Heart left ventricle (tissue), 16 donors: ENCODE data around the gene LYST. TPM values are rescaled to one million over a fixed set of nuclear protein-coding genes. Genes with fewer than 3 reads are reported as not detected.

Experiments
- ATAC-seq, 4 donors: fragments of 200-7000 bp; cut with Tn5 transposase; one replicate each; pipeline ENCODE4 v1.9.1; 2020 to 2022; ENCODE audit warnings: moderate library complexity in 4 of 4, mild to moderate bottlenecking in 3 of 4, moderate number of reproducible peaks in 1 of 4
- DNase-seq, 5 donors: peaks; one replicate each; pipeline ENCODE4 v3.0.0-alpha.2; 2020
- H3K27ac ChIP-seq, 12 donors: fragments of 200-600 bp; sonication (generic) in 4 of 12; one replicate each; pipeline versions ENCODE4 v1.5.0 to v1.8.0; 2016 to 2022; ENCODE audit warnings: mild to moderate bottlenecking in 2 of 12
- H3K27me3 ChIP-seq, 9 donors: fragments of 200-600 bp; sonication (generic) in 2 of 9; one replicate each; pipeline versions ENCODE4 v1.5.1 to v1.8.0; 2016 to 2022; ENCODE audit warnings: mild to moderate bottlenecking in 3 of 9
- H3K36me3 ChIP-seq, 9 donors: fragments of 200-600 bp; sonication (generic) in 2 of 9; one replicate each; pipeline versions ENCODE4 v1.5.0 to v1.8.0; 2018 to 2022; ENCODE audit warnings: mild to moderate bottlenecking in 2 of 9
- H3K4me1 ChIP-seq, 12 donors: fragments of 200-600 bp; sonication (generic) in 4 of 12; one replicate each; pipeline versions ENCODE4 v1.5.0 to v1.8.0; 2016 to 2022; ENCODE audit warnings: mild to moderate bottlenecking in 3 of 12
- H3K4me3 ChIP-seq, 12 donors: fragments of 200-600 bp; sonication (generic) in 4 of 12; one replicate each; pipeline versions ENCODE4 v1.5.0 to v1.8.0; 2017 to 2022; ENCODE audit warnings: mild to moderate bottlenecking in 9 of 12, moderate library complexity in 4 of 12
- H3K9me3 ChIP-seq, 12 donors: fragments of 200-600 bp; sonication (generic) in 4 of 12; one replicate each; pipeline versions ENCODE4 v1.5.0 to v1.8.0; 2016 to 2022; ENCODE audit warnings: mild to moderate bottlenecking in 1 of 12
- POLR2A ChIP-seq, 2 donors: fragments of 450-650 bp; IDR thresholded peaks; one replicate each; pipeline ENCODE4 v1.6.1; 2017; ENCODE audit warnings: antibody characterized with exemption in 2 of 2, mild to moderate bottlenecking in 2 of 2, moderate library complexity in 2 of 2
- WGBS, 4 donors: extraction: QIAGEN DNeasy Blood & Tissue Kit in 2 of 4; methylation state at CpG; one replicate each; pipeline versions ENCODE4 v1.1.5 to v1.1.7; 2013 to 2018; 5-methylcytosine and 5-hydroxymethylcytosine counted together
- intact Hi-C, 10 donors: fragments of 100-400 bp; cut with DNase I; formaldehyde crosslinking; loops; one replicate each; pipeline versions ENCODE4 v1.11.1 to v1.14.2; 2022
- polyA plus RNA-seq, 2 donors: library from polyadenylated mRNA; stranded (reverse); fragments of 200-250 nt; gene quantifications; one replicate each; pipeline ENCODE4 v1.2.3, GENCODE V29; 2013
- total RNA-seq, 9 donors: library from RNA; depleted of rRNA in 2 of 9; stranded (reverse); fragments of >200 nt in 2 of 9; fragmentation: NEBNext Ultra II Directional in 3 of 9; extraction: Animal tissue kit (Norgen Biotek cat#: 25700) in 3 of 9; gene quantifications; one replicate each; pipeline versions ENCODE4 v1.1.0 to v1.2.4, GENCODE V29; 2016 to 2023
- TF ChIP-seq, protein P1 (sequence below), 12 donors: fragments of 200-600 bp; sonication (generic) in 4 of 12; IDR thresholded peaks; one replicate each; pipeline versions ENCODE4 v1.5.0 to v1.8.0; 2018 to 2022; ENCODE audit warnings: antibody characterized with exemption in 12 of 12, mild to moderate bottlenecking in 5 of 12
- donor health status: ischemic (EF 13 %, LVEDD 7.1; RV severe dilation, severe dysfunction).
- donor health status: healthy with polysubstance abuse.
- donor health status: DM: no; HTN: yes; CAD: no.
- donor health status: DM: no; HTN: no; CAD: no.
- donor health status: ischemic (EF 25% LVEDD 6.9; RV normal size, moderate dysfunction).
- donor health status: ischemic (EF 25% LVEDD 5.7; RV mildly dilated, moderate dysfunction).
- donor health status: healthy.
- donor health status: DM: yes; HTN: yes; CAD: no.
- donor health status: ischemic (EF 35%, LVEDD 5.7; RV mildly dilated, moderate dysfunction).
- donor health status: nonischemic (EF 11% LVEDD 7.7; RV severe dilation, severe dysfunction).
- donor health status: DM: yes; HTN: yes; CAD: no.
- donor health status: PGD.
- donor health status: ischemic (EF 29% LVEDD 5.4; RV normal size, mild dysfunction).
- donor health status: nonischemic (EF 23%, LVEDD 6.1; RV moderate dilation, normal function).

The LYST gene
- total and polyA plus RNA-seq, 11 donors, result 3.4 to 22.5 (median 11.2) TPM

DNA sequence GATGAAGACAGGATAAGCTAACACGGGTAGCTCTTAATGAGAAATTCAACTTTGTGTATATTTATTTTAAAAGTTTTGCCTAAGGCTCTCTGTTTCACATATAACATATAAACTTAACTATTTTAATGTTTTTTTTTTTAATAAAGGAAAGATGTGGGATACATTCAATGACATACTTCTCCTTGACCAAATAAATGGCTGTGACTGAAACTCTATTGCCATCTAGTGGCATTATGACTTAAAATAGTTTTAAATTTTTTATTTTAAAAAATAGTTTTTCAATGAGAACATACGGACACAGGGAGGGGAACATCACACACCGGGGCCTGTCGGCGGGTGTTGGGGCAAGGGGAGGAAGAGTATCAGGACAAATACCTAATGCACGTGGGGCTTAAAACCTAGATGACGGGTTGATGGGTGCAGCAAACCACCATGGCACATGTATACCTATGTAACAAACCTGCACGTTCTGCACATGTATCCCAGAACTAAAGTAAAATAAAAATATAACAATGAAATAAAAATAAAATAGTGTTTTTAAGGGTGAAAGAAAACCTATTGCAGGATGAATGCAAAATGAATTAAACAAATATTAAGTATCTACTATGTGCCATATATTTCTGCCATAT, 83.4 kb downstream of the LYST start:
- 23 to 39% (median 28%) methylated on average over 8 of the region's 8 CpGs for WGBS, 4 donors
- intact Hi-C loops, result loop anchor here in 9 of 10 donors (1.0 to 10.0 kb wide), 7 partner anchors 52 to 271 kb away; no protein-coding TSS in a partner anchor
- H3K4me1 ChIP-seq, result peaks cover 0 to 3% (median 0%) of the 10 kb centered on the region in 12 donors
- DNase-seq (no peak), ATAC-seq (no peak)
- TF ChIP-seq, protein P1, sequence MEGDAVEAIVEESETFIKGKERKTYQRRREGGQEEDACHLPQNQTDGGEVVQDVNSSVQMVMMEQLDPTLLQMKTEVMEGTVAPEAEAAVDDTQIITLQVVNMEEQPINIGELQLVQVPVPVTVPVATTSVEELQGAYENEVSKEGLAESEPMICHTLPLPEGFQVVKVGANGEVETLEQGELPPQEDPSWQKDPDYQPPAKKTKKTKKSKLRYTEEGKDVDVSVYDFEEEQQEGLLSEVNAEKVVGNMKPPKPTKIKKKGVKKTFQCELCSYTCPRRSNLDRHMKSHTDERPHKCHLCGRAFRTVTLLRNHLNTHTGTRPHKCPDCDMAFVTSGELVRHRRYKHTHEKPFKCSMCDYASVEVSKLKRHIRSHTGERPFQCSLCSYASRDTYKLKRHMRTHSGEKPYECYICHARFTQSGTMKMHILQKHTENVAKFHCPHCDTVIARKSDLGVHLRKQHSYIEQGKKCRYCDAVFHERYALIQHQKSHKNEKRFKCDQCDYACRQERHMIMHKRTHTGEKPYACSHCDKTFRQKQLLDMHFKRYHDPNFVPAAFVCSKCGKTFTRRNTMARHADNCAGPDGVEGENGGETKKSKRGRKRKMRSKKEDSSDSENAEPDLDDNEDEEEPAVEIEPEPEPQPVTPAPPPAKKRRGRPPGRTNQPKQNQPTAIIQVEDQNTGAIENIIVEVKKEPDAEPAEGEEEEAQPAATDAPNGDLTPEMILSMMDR (IDR thresholded peaks at IDR 0.05), result peak; percentile 27 to 65 (median 54)
- TF ChIP-seq POLR2A (IDR thresholded peaks at IDR 0.05), result no peak
- H3K4me3 ChIP-seq, result no peak overlapping the region
- H3K27me3 ChIP-seq, result no peaks in the 10 kb centered on the region
- no peaks in the 10 kb centered on the region for H3K9me3 ChIP-seq
- H3K36me3 ChIP-seq, result peaks cover 0 to 71% (median 39%) of the 10 kb centered on the region in 9 donors
- H3K27ac ChIP-seq, result no peak overlapping the region

DNA sequence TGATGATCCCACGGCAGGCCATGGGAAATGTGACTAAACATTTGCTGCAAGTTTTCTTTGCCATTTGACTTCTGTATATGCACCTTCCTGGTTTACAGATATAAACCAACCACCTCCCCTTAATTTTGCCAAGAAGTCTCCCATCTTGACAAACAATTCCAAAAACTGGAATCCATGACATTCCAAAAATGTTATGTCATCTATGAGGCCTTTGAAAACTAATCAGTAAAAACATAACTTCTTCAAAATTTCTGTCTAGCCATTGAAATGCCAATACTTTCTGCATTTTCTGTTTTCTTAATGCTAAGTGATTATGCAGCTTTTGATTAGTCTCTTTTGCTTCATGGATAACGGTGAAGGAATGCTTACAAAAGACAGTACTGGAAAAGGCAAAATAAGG, 84.1 kb downstream of the LYST start:
- TF ChIP-seq, protein P1 (IDR thresholded peaks at IDR 0.05), result no peak
- no peak for TF ChIP-seq POLR2A (IDR thresholded peaks at IDR 0.05)
- intact Hi-C loops, result loop anchor here in 8 of 10 donors (2.0 to 10.0 kb wide), 6 partner anchors 52 to 270 kb away; no protein-coding TSS in a partner anchor
- ATAC-seq, result no peak
- Histone ChIP-seq H3K27me3 (no peaks in the 10 kb centered on the region), H3K9me3 (no peaks in the 10 kb centered on the region), H3K27ac (no peak overlapping the region), H3K4me3 (no peak overlapping the region), H3K4me1 (peaks cover 0 to 3% (median 0%) of the 10 kb centered on the region in 12 donors), H3K36me3 (peaks cover 0 to 67% (median 33%) of the 10 kb centered on the region in 9 donors)
- no peak for DNase-seq
- 92 to 98% (median 95%) methylated on average over 2 of the region's 2 CpGs for WGBS, 4 donors

DNA sequence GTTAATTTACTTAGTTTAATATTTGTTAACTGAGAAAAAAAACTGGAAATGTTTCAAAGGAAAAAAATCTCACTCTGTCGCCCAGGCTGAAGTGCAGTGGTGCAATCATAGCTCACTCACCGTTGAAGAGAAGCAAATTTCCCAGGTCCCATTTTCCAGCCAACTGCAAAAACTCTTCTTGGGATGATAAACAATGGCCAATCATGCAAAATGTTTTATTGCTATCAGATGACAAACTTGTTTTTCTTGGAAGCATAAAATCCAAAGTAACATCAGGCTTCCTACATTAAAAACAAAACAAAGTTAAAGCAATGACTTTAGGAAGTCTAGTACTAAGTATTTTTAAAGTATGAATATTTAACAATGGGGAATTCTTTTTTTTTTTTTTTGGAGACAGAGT, 84.9 kb downstream of the LYST start:
- 59 to 76% (median 70%) methylated on average over 2 of the region's 2 CpGs for whole genome bisulfite sequencing, 4 donors
- Histone ChIP-seq H3K36me3 (peaks cover 0 to 67% (median 33%) of the 10 kb centered on the region in 9 donors), H3K4me1 (peaks cover 0 to 3% (median 0%) of the 10 kb centered on the region in 12 donors), H3K27me3 (no peaks in the 10 kb centered on the region), H3K27ac (no peak overlapping the region), H3K4me3 (no peak overlapping the region), H3K9me3 (no peaks in the 10 kb centered on the region)
- DNase-seq (no peak), ATAC-seq (no peak)
- intact Hi-C loops, result loop anchor here in 8 of 10 donors (2.0 to 10.0 kb wide), 6 partner anchors 53 to 270 kb away; no protein-coding TSS in a partner anchor
- TF ChIP-seq, protein P1 (IDR thresholded peaks at IDR 0.05), result no peak
- no peak for TF ChIP-seq POLR2A (IDR thresholded peaks at IDR 0.05)

DNA sequence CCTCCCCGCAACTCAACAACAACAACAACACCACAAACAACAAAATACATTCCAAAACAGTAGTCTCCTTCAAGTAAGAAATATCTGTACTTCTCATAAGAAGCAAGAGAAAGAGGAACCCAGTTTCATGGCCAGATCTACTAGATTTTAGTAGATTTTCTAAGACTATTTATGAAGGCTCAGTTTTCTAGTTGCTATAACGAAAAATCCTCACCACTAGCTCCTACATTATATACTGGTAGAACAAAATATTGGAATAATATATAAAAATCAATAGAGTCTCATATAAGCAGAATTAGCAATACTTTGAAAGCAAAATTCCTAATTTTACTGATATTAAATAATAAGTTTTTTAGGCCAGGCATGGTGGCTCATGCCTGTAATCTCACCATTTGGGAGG, 86.9 kb downstream of the LYST start:
- TF ChIP-seq, protein P1 (IDR thresholded peaks at IDR 0.05), result no peak
- no peak for TF ChIP-seq POLR2A (IDR thresholded peaks at IDR 0.05)
- intact Hi-C loops, result loop anchor here in 8 of 10 donors (5.0 to 10.0 kb wide), 4 partner anchors 55 to 267 kb away; no protein-coding TSS in a partner anchor
- WGBS, 4 donors, result 96 to 99% (median 98%) methylated on average over 2 of the region's 2 CpGs

More for the DNA sequence above, 86.9 kb downstream of the LYST start:
- Histone ChIP-seq H3K9me3 (no peaks in the 10 kb centered on the region), H3K4me1 (peaks cover 0 to 3% (median 0%) of the 10 kb centered on the region in 12 donors), H3K36me3 (peaks cover 0 to 69% (median 53%) of the 10 kb centered on the region in 9 donors), H3K27ac (no peak overlapping the region), H3K4me3 (no peak overlapping the region), H3K27me3 (no peaks in the 10 kb centered on the region)
- ATAC-seq (no peak), DNase-seq (no peak)
